ENCODE data around the gene PSMG4. TPM values are rescaled to one million over a fixed set of nuclear protein-coding genes. Genes with fewer than 3 reads are reported as not detected.
A peak's percentile ranks its signal among the peaks of the same experiment; 100 is the strongest.

The PSMG4 gene
- total and polyA plus RNA-seq, 10 of the 15 experiments (the other 5 are each of a cell fraction or from before 2014, with no cell fraction given) = 7.1 to 62.6 (median 29.8) TPM

GRCh38 chr6:3260296-3260695 lies 1.5 kb downstream of the PSMG4 start:
- ChIA-PET CTCF (interaction anchor here (1.0 to 4.4 kb wide), 4 partner anchors 10 to 874 kb away, joined by 3 to 26 read pairs (median 4); no protein-coding TSS in a partner anchor), SMC1A (ENCODE audit: uncharacterized antibody, unreplicated experiment) (interaction anchor here (1.0 to 1.6 kb wide), 7 partner anchors 25 to 717 kb away, joined by 3 to 8 read pairs (median 3); no protein-coding TSS in a partner anchor), RAD21 (ENCODE audit: unreplicated experiment) (interaction anchor here (0.7 to 1.9 kb wide), 2 partner anchors 9 to 201 kb away, joined by 3 to 5 read pairs; no protein-coding TSS in a partner anchor), POLR2A (no interaction called here)
- DNase-seq (ENCODE audit: low read depth, low spot score) (no peak), FAIRE-seq (no peak), ATAC-seq (no peak)
- Histone ChIP-seq H3K36me3 (ENCODE audit: control insufficient read depth in 2 of 2, insufficient read depth in 2 of 2, low read length in 1 of 2) (peaks cover 12 to 15% of the 10 kb centered on the region in 2 experiments), H3K27me3 (replicated peaks in 1 of 2; ENCODE audit: control insufficient read depth in 2 of 2, insufficient read depth in 2 of 2, low read length in 1 of 2) (no peaks in the 10 kb centered on the region), H3K4me2 (ENCODE audit: control insufficient read depth, insufficient read depth) (peak overlapping the region; percentile 58), H3K9me3 (replicated peaks; ENCODE audit: control insufficient read depth, insufficient read depth, low read length) (no peaks in the 10 kb centered on the region; the same call in 2 of the 3 replicates), H2AFZ (ENCODE audit: control insufficient read depth, low read depth, low read length) (no peak overlapping the region), H4K20me1 (ENCODE audit: control insufficient read depth, insufficient read depth) (no peaks in the 10 kb centered on the region), H3K79me2 (ENCODE audit: control insufficient read depth, insufficient read depth, low read length) (peaks cover 51% of the 10 kb centered on the region), H3K9ac (ENCODE audit: control insufficient read depth, insufficient read depth, low read length) (no peak overlapping the region; the same call in 1 of the 2 replicates), H3K27ac (ENCODE audit: control insufficient read depth, insufficient read depth) (no peak overlapping the region), H3K4me1 (ENCODE audit: control insufficient read depth, insufficient read depth, low read length) (no peaks in the 10 kb centered on the region), H3K4me3 (peak overlapping the region; percentile 60)
- in situ Hi-C loops (cut with MboI) (no loop called here), intact Hi-C loops (cut with micrococcal nuclease; ENCODE audit: unreplicated experiment) (no loop called here)
- WGBS (ENCODE audit: insufficient coverage, insufficient replicate concordance, low lambda C conversion rate, missing lambda C conversion rate) = 70% methylated on average over 14 of the region's 14 CpGs
- no TSS peak for BruUV-seq (replicated peaks)
- TF ChIP-seq MAX (IDR thresholded peaks at IDR 0.05; ENCODE audit: low read depth, low read length) (no peak), FOS (IDR thresholded peaks at IDR 0.05; ENCODE audit: borderline replicate concordance, extremely low read depth, insufficient read length) (no peak), NKRF (conservative IDR thresholded peaks at IDR 0.05) (no peak), GATAD2B (conservative IDR thresholded peaks at IDR 0.05; ENCODE audit: low read depth) (no peak), HDAC2 (IDR thresholded peaks at IDR 0.05) (no peak), NFXL1 (IDR thresholded peaks at IDR 0.05; ENCODE audit: borderline replicate concordance) (no peak), LARP7 (IDR thresholded peaks at IDR 0.05) (no peak), POLR2AphosphoS2 (IDR thresholded peaks at IDR 0.05; ENCODE audit: low read depth, low read length) (no peak), SUZ12 (IDR thresholded peaks at IDR 0.05; ENCODE audit: unreplicated experiment) (no peak), IKZF1 (conservative IDR thresholded peaks at IDR 0.05) (no peak)

All from GM12878 (cell line).